Activated naive CD8-positive, alpha-beta T cell treated with anti-CD3 and anti-CD28 coated beads, Interleukin-2, amount 50 U/mL, for 16 hours (primary cell): Measurements from ENCODE around the gene CCR7.
"Not testable (repeated sequence)": the region's sequence is repeated elsewhere in the genome, so short reads cannot be mapped to it uniquely, and the experiment has no call there.

ENCODE experiments used
- DNase-seq: peaks from one replicate; pipeline ENCODE4 v3.0.0-alpha.2; 2020; ENCODE audit warnings: low read depth, low spot score

Gene CCR7

GRCh38 chr17:40597556-40598300, 32.5 kb upstream of the CCR7 start:
- no peak for DNase-seq

- no peak for DNase-seq
Measured at GRCh38 chr17:40597156-40597555, 31.9 kb upstream of the CCR7 start.

GRCh38 chr17:40596261-40596919, 31.1 kb upstream of the CCR7 start:
- DNase-seq = no peak

- DNase-seq = no peak
Measured at GRCh38 chr17:40590742-40591141, 25.5 kb upstream of the CCR7 start.

- no peak for DNase-seq
Measured at GRCh38 chr17:40588552-40588951, 23.3 kb upstream of the CCR7 start.

- not testable (repeated sequence) for DNase-seq
Measured at GRCh38 chr17:40586264-40586663, 21.0 kb upstream of the CCR7 start.

- not testable (repeated sequence) for DNase-seq
Measured at GRCh38 chr17:40584950-40585349, 19.7 kb upstream of the CCR7 start.

GRCh38 chr17:40582328-40582901, 17.1 kb upstream of the CCR7 start:
- no peak for DNase-seq

GRCh38 chr17:40580140-40580539, 14.9 kb upstream of the CCR7 start:
- DNase-seq = no peak

- DNase-seq = no peak
Measured at GRCh38 chr17:40579471-40579870, 14.2 kb upstream of the CCR7 start.

GRCh38 chr17:40577611-40578065, 12.4 kb upstream of the CCR7 start:
- DNase-seq = no peak

- no peak for DNase-seq
Measured at GRCh38 chr17:40576113-40576740, 11.0 kb upstream of the CCR7 start.

- DNase-seq = no peak
Measured at GRCh38 chr17:40574292-40574691, 9.0 kb upstream of the CCR7 start.

GRCh38 chr17:40572245-40572993, 7.1 kb upstream of the CCR7 start:
- not testable (repeated sequence) for DNase-seq

GRCh38 chr17:40568074-40568836, 3.0 kb upstream of the CCR7 start:
- no peak for DNase-seq

- DNase-seq = no peak
Measured at GRCh38 chr17:40567377-40567776, 2.1 kb upstream of the CCR7 start.

- no peak for DNase-seq
Measured at GRCh38 chr17:40565769-40566409, 617 bp upstream of the CCR7 start.

GRCh38 chr17:40564195-40564882, 933 bp downstream of the CCR7 start:
- DNase-seq = no peak

- DNase-seq = no peak
Measured at GRCh38 chr17:40563220-40564052, 1.8 kb downstream of the CCR7 start.
